Measurements from ENCODE around the gene GET4.
"Not testable (repeated sequence)": the region's sequence is repeated elsewhere in the genome, so short reads cannot be mapped to it uniquely, and the experiment has no call there.

Gene GET4

GRCh38 chr7:845731-846130, 30.6 kb upstream of the GET4 start:
- no peak for DNase-seq

DNA sequence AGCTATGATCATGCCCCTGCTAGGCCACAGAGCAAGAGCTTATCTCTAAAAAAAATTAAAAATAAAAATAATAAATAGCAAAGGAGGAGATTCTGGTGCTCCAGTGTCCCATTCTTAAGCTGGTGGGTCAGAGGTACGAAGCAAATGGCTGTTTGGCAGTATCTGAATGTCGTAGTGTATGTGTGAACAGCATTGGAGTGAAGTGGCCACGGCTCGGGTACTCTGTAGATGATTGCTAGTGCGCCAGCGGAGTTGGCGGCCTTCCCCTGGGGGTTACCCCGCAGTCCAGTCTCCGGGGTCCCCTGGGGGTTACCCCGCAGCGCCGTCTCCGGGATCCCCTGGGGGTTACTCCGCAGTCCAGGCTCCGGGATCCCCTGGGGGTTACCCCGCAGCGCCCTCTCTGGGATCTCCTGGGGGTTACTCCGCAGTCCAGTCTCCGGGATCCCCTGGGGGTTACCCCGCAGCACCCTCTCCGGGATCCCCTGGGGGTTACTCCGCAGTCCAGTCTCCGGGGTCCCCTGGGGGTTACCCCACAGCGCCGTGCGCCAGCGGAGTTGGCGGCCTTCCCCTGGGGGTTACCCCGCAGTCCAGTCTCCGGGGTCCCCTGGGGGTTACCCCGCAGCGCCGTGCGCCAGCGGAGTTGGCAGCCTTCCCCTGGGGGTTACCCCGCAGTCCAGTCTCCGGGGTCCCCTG, 29.2 kb upstream of the GET4 start:
- not testable (repeated sequence) for DNase-seq

DNA sequence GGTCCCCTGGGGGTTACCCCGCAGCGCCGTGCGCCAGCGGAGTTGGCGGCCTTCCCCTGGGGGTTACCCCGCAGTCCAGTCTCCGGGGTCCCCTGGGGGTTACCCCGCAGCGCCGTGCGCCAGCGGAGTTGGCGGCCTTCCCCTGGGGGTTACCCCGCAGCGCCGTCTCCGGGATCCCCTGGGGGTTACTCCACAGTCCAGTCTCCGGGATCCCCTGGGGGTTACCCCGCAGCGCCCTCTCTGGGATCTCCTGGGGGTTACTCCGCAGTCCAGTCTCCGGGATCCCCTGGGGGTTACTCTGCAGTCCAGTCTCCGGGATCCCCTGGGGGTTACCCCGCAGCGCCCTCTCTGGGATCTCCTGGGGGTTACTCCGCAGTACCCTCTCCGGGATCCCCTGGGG, 28.6 kb upstream of the GET4 start:
- not testable (repeated sequence) for DNase-seq

DNA sequence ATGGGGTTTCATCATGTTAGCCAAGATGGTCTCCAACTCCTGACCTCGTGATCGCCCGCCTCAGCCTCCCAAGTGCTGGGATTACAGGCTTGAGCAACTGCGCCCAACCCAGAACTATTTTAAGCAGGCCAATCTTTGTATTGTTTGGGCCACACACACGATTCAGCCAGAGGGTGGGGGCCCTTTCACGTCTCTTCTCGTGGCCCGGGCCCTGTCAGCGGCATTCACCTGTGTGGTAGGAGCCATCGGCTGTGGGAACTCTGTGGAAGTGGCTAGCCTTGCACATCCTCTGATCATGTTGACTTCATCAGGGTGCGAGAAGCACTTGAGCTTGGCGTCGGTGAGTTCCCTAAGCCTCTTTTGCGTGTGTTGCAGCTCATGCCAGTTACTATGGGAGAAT, 27.2 kb upstream of the GET4 start:
- DNase-seq = no peak

DNA sequence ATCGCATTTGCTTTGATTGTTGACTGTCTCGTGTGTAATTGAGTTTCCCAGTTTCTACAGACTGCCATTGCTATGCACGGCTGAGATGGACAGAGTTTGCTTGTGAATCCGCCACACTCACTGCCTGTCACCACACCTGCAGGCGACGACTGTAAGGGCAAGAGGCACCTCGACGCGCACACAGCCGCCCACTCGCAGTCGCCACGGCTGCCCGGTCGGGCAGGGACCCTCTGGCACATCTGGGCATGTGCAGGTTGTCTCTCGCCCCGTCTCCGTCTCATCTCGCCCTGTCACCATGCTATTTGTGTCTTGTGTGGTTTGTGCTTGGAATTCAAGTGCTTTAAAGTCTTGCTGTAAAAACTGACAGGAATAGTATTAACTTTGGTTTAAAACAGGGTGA, 26.6 kb upstream of the GET4 start:
- DNase-seq = no peak

- no peak for DNase-seq
Observed at GRCh38 chr7:851204-851603, 25.1 kb upstream of the GET4 start.

- no peak for DNase-seq
Observed at GRCh38 chr7:853366-854117, 22.8 kb upstream of the GET4 start.

DNA sequence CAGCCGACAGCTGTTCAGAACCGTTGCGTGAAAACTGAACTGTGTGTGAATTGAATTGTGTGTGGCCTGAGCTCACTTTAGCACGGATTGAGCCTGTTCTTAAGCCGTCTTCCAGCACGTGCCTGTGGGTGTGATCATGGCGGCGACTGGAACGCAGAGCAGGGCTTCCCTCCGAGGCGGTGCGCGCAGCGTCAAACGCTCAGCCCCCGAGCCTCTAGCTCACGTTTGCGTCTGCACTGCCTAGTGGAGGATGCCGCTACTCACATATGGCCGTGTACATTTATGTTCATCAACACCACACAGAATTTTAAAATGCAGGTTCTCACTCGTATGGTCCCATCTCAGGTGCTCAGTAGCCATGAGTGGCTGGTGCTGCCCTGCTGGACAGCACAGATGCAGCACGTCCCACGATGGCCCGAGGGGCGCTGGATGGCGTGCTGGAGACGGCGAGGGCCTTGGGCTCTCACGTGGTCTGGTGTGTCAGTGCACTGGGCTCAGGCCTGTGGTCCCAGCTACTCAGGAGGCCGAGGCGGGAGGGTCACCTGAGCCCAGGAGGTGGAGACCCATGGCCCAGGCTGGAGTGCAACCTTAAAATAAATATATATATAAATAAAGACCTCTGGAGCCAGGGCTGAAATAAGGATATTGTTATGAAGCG, 22.1 kb upstream of the GET4 start:
- DNase-seq = no peak

GRCh38 chr7:855686-856369, 20.5 kb upstream of the GET4 start:
- DNase-seq = no peak

DNA sequence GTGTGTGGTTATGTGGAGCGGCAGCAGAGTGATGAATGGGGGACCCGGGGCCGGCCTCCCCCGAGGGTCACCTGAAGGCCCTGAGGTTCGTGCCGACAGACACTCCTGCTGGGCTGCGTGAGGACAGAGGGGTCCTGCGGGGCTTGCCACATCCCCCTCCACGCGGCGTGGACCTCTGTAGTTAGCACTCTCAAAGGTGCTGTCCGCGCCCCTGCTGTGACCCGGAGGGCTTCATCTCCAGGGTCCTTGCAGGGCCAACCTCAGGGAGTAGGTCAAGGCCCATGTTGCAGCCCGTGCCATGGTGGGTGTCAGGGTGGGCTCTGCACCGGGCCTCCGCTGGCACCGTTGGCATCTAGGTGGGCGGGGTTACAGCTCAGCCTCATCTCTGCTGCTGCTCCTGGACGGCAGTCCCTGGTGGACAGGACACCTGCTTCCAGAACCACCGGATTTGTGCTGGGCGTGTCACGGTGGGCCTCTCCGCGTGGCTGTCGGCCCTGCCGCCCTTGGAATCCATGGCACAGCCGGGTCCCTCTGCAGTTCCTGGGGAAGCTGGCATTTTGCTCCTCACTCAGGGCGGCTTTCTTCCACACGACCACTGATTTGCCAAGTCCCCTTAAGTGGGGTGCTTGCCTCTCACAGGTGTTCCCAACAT, 19.8 kb upstream of the GET4 start:
- no peak for DNase-seq

DNA sequence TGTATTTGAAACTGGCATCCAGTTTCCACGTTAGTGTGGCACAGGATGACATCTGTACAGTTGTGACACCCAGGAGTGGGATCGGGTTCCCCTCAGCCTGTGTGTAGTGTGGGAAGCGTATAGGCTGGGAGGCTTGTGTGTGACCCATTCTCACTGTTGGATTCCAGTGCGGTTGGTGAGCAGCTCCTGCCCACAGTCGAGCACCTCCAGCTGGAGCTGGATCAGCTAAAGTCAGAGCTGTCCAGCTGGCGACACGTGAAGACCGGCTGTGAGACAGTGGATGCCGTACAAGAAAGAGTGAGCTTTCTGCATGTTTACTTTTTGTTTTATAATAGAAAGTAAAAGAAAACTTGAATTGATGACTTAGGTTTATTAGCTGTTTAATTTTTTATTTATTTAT, 18.7 kb upstream of the GET4 start:
- no peak for DNase-seq

GRCh38 chr7:859359-860030, 16.9 kb upstream of the GET4 start:
- no peak for DNase-seq

DNA sequence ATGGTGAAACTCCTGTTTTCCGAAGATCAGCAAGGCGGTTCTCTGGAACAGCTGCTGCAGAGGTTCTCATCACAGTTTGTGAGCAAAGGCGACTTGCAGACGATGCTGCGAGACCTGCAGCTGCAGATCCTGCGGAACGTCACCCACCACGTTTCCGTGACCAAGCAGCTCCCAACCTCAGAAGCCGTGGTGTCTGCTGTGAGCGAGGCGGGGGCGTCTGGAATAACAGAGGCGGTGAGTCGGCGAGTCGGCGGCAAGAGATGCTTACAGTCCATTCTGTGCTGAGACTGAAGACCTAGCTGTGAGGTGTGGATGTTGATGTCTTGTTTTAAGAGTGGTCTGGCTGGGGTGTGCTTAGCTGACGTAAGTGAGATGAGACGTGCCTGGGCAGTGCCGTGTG, 16.2 kb upstream of the GET4 start:
- no peak for DNase-seq

DNA sequence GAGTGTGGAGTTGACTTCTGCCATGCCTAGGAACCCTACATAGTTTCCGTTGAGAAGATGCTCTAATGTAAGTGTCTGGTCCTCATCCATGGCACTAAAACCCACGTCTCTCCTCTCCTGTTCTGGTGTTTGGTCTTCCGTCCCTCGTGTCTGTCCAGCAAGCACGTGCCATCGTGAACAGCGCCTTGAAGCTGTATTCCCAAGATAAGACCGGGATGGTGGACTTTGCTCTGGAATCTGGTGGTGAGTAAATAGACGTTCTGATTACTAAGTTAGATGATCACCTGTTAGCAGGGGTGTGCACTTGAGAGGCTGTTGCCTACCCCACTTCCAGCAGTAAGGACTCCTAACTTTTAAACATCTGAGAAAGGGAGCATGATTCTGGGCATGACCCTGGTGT, 15.1 kb upstream of the GET4 start:
- DNase-seq = no peak

DNA sequence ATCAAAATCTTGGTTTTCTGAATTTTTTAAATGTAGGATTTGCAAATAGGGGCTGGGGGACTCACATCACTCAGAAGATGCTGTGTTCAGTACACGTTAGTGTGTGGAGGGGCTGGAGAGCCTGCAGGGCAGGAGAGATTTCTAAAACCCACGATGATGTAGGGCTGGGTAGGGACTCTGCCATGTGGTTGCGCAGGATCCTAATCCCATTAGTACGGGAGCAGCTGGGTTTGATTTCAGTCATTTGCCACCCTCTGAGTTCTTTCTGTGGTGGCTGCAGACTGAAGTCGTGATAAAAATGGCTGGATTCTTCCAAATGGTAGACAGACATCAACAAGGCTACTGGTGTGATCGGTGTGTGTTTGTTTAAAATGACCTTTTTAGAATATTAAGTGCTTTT, 14.2 kb upstream of the GET4 start:
- DNase-seq = no peak

DNA sequence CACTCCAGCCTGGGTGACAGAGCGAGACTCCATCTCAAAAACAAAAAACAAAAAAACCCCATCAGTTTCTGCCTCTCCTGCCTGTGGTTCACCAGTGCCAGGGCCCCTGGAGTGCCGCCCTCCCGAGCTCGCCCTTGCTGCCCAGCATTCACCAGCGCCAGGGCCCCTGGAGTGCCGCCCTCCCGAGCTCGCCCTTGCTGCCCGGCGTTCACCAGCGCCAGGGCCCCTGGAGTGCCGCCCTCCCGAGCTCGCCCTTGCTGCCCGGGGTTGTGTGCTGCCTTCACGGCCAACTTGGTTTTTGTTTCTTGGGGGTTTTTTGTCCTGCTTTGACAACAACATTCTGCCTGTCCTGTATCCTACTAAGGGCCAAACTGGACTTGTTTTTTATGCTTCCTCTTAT, 13.2 kb upstream of the GET4 start:
- DNase-seq = no peak

- no peak for DNase-seq
Observed at GRCh38 chr7:865921-866320, 10.4 kb upstream of the GET4 start.

DNA sequence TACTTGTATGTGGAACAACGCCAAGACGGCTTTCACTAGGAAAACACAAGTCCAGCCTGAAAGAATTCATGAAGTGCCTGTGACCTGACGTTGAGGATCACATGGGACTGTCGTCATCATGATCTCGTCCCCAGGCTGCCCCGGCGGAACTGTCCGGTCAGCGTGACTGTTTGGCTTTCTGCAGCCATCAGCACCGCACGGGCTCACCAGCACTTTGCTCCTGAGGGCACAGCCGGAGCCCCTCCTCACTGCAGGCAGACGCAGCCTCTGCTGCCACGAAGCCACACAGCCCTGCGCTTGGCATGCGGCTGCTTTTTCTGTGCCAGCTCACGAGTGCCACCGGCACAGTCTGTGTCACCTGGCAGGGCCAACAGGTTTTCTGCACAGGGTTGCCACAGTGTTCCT, 9.4 kb upstream of the GET4 start:
- DNase-seq = no peak

- DNase-seq = no peak
Observed at GRCh38 chr7:867406-868188, 8.8 kb upstream of the GET4 start.

DNA sequence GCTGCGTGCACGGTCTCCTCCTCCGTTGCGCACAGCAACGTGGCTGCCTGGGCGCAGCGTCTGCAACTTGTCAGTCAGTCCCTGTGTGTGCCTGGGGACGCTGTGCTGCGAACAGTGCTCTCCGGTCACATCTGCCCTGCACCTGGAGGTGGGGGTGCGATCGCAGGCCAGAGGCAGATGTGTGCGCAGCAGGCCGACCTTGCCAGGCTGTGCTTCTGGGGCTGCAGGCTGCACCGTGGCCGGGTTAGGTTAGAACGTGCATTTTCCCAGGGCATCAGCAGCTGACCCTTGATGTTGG, 8.2 kb upstream of the GET4 start:
- DNase-seq = no peak

DNA sequence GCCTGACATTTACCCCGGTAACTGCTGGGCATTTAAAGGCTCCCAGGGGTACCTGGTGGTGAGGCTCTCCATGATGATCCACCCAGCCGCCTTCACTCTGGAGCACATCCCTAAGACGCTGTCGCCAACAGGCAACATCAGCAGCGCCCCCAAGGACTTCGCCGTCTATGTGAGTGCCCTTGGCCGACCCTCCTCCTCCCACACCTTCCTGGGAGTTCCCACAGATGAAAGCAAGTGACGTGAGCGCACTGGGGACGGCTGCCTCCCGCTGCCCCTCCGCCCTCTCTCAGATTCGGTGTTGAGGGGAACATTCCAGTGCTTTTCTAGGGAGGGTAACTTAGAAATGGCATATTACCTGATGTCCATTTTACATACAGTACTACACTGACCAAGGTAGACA, 7.0 kb upstream of the GET4 start:
- no peak for DNase-seq
